Breast epithelium (tissue), 3 donors: Measurements from ENCODE around the gene ATXN1.

Experiments
- POLR2AphosphoS5 ChIP-seq, 3 donors: sonication (generic); formaldehyde crosslinking; IDR thresholded peaks; one replicate each; pipeline ENCODE4 v1.6.1; 2017; ENCODE audit warnings: antibody characterized with exemption in 3 of 3
- TF ChIP-seq, protein P1 (sequence below), 3 donors: fragments of 450-650 bp; IDR thresholded peaks; one replicate each; pipeline ENCODE4 v1.5.1; 2016 to 2017; ENCODE audit warnings: antibody characterized with exemption in 3 of 3, mild to moderate bottlenecking in 3 of 3, moderate library complexity in 3 of 3

DNA sequence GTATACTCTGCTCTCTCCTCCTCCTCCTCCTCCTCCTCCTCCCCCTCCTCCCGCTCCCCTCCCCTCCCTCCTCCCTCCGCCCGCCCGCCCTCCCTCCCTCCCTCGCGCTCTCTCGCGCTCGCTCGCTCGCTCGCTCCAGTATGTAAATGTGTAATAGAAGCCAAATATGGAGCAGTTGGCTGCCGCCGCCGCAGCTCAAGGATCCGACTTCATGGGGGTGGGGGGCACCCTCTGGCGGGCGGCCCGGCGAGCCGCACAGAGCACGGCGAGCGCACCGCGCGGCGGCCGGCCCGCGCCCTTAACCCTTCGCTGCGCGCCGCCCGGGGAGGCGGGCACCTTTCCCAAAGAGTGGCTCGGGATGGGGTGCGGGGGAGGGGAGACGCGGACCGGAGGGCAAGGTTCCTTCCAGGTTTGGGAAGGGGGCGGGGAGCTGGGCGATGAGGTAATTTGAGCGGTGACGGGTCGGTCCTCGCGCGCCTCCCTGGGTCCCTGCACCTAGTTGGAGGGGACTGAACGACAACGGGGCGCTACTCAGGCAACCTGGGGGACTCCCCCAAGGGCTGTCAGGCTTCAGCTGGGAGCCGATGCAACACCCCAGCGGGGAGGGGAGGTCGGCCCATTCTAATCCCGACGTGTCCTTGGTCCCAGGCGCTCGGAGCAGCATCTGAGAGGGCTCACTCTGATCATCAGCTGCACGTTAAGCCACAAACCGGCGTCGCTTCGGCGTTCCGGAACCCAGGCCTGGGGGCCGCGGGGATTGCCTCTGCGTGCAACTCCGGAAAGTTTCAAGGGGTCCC is 409 bp upstream of the ATXN1 start:
- TF ChIP-seq, protein P1, sequence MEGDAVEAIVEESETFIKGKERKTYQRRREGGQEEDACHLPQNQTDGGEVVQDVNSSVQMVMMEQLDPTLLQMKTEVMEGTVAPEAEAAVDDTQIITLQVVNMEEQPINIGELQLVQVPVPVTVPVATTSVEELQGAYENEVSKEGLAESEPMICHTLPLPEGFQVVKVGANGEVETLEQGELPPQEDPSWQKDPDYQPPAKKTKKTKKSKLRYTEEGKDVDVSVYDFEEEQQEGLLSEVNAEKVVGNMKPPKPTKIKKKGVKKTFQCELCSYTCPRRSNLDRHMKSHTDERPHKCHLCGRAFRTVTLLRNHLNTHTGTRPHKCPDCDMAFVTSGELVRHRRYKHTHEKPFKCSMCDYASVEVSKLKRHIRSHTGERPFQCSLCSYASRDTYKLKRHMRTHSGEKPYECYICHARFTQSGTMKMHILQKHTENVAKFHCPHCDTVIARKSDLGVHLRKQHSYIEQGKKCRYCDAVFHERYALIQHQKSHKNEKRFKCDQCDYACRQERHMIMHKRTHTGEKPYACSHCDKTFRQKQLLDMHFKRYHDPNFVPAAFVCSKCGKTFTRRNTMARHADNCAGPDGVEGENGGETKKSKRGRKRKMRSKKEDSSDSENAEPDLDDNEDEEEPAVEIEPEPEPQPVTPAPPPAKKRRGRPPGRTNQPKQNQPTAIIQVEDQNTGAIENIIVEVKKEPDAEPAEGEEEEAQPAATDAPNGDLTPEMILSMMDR (IDR thresholded peaks at IDR 0.05) = peak in 1 of 3 donors; percentile 14
- peak in 2 of 3 donors; percentile 42 to 83 for TF ChIP-seq POLR2AphosphoS5 (IDR thresholded peaks at IDR 0.05)
